SU-DHL-6 (cell line): ENCODE results near the gene SLC38A6.

Experiments used
- H2AFZ ChIP-seq: fragments of 200-600 bp; sonication (generic); 2 replicates; pipeline ENCODE4 v1.6.1; 2014; ENCODE audit warnings: low read depth, mild to moderate bottlenecking, moderate library complexity, mixed read lengths, antibody characterized with exemption, low read length; ENCODE audit not compliant: severe bottlenecking
- H3F3A ChIP-seq: fragments of 200-600 bp; shearing (Covaris generic); 2 replicates; pipeline ENCODE4 v1.6.0; 2016; ENCODE audit warnings: antibody characterized with exemption, mild to moderate bottlenecking; ENCODE audit not compliant: insufficient read depth
- H3K27ac ChIP-seq: fragments of 200-600 bp; sonication (generic); 2 replicates; pipeline ENCODE4 v1.5.1; 2016; ENCODE audit warnings: low read depth, mild to moderate bottlenecking, low read length, moderate library complexity, mixed read lengths
- H3K27me3 ChIP-seq: fragments of 200-600 bp; sonication (generic), shearing (Covaris generic); 2 replicates; pipeline ENCODE4 v1.6.0; 2014; ENCODE audit warnings: mild to moderate bottlenecking, low read length
- H3K36me3 ChIP-seq: fragments of 200-600 bp; sonication (generic); 2 replicates; pipeline ENCODE4 v1.6.1; 2014; ENCODE audit warnings: mild to moderate bottlenecking, low read length, mixed read lengths
- H3K4me2 ChIP-seq: fragments of 300-600, 200-600 bp; shearing (Covaris generic), sonication (generic); 2 replicates; pipeline ENCODE4 v1.6.0; 2014; ENCODE audit warnings: low read length, low read depth, mild to moderate bottlenecking; ENCODE audit not compliant: poor library complexity, severe bottlenecking
- H3K4me3 ChIP-seq: fragments of 200-600 bp; sonication (generic); 2 replicates; pipeline ENCODE4 v1.5.1; 2014; ENCODE audit warnings: antibody characterized with exemption, low read length, mild to moderate bottlenecking, mixed read lengths; ENCODE audit not compliant: insufficient read depth, poor library complexity, severe bottlenecking
- H3K79me2 ChIP-seq: fragments of 200-600 bp; sonication (generic); 2 replicates; pipeline ENCODE4 v1.6.1; 2014; ENCODE audit warnings: mild to moderate bottlenecking, low read length, moderate library complexity; ENCODE audit not compliant: insufficient read depth
- H3K9ac ChIP-seq: fragments of 200-600 bp; sonication (generic); 2 replicates; pipeline ENCODE4 v1.7.0; 2014; ENCODE audit warnings: mild to moderate bottlenecking, low read length
- H3K9me2 ChIP-seq: fragments of 200-600 bp; sonication (generic); replicated peaks from 2 replicates; pipeline ENCODE4 v1.6.1; 2014; ENCODE audit warnings: low read length; ENCODE audit not compliant: insufficient read depth
- H3K9me3 ChIP-seq: fragments of 200-600 bp; sonication (generic); 2 replicates; pipeline ENCODE4 v1.6.1; 2014; ENCODE audit warnings: low read length, mixed read lengths; ENCODE audit not compliant: insufficient read depth
- H4K20me1 ChIP-seq: fragments of 200-600 bp; sonication (generic); 2 replicates; pipeline ENCODE4 v1.6.1; 2014; ENCODE audit warnings: low read depth, mild to moderate bottlenecking, antibody characterized with exemption, low read length, moderate library complexity, mixed read lengths
- CTCF ChIP-seq: fragments of 200-600 bp; sonication (generic); IDR thresholded peaks from one replicate; pipeline ENCODE4 v1.5.1; 2017; ENCODE audit warnings: antibody characterized with exemption, mild to moderate bottlenecking, low read length, moderate library complexity; ENCODE audit not compliant: insufficient read depth, poor library complexity, severe bottlenecking
- EZH2phosphoT487 ChIP-seq: fragments of 200-600 bp; sonication (generic), shearing (Covaris generic); conservative IDR thresholded peaks from 2 replicates; pipeline ENCODE4 v1.6.1; 2018; ENCODE audit warnings: mild to moderate bottlenecking, antibody characterized with exemption, low read length, moderate library complexity, mixed read lengths

Gene SLC38A6

DNA sequence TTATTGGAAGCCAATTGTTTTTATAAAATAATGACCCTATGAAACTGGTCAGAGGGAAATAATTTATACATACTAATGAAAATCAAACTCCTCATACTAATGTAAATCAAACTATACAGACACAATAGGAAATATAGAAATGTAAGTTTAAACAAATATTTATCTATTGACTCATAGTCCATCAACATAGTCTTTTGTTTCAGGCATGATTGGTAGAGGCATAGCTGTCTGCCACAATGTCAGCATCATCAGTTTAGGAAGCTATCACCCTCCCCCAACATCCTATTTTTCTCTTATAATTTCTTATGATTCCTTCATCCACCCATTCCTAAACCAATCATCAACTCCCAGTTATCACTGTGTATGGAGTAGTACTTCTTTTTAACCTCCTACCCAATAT, 117.7 kb downstream of the SLC38A6 start:
- H4K20me1 ChIP-seq, result no peaks in the 10 kb centered on the region
- no peak overlapping the region for H3K9ac ChIP-seq
- no peak for TF ChIP-seq EZH2phosphoT487
- H3K4me2 ChIP-seq, result no peak overlapping the region
- no peaks in the 10 kb centered on the region for H3F3A ChIP-seq
- no peak overlapping the region for H2AFZ ChIP-seq
- no peaks in the 10 kb centered on the region for H3K9me2 ChIP-seq
- no peak overlapping the region for H3K27ac ChIP-seq
- no peak overlapping the region for H3K4me3 ChIP-seq
- H3K27me3 ChIP-seq, result no peaks in the 10 kb centered on the region
- no peaks in the 10 kb centered on the region for H3K9me3 ChIP-seq
- H3K36me3 ChIP-seq, result no peaks in the 10 kb centered on the region
- no peaks in the 10 kb centered on the region for H3K79me2 ChIP-seq

DNA sequence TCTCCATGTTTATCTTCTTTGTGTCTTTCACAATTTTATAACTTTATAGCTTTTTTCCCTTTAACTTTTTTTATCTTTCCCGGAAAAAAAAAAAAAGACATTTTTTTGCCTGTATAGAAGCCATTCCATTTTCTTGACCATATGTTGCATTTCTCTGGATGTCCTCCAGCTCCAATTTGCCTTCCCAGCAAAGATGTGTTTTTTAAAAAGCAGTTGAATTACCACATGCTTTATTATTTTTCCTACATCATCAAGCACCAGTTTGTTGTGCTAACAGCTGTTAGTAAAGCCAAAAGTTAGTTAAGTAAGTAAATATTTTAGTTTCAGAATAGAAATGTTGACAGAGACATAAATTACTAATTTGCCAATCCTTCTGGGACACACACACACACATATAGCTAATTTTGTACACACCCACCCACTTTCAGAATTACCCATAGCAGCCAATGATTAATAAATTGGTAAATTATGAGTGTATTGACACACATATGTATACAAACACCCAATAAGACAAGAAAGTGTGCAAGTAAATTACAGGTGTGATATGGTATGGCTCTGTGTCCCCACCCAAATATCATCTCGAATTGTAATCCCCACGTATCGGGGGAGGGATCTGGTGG, 118.3 kb downstream of the SLC38A6 start:
- Histone ChIP-seq H3K36me3 (no peaks in the 10 kb centered on the region), H3K4me2 (no peak overlapping the region), H3K9me3 (no peaks in the 10 kb centered on the region), H3K27ac (no peak overlapping the region), H3K9ac (no peak overlapping the region), H4K20me1 (no peaks in the 10 kb centered on the region), H3K79me2 (no peaks in the 10 kb centered on the region), H3K9me2 (no peaks in the 10 kb centered on the region), H3K27me3 (no peaks in the 10 kb centered on the region), H3K4me3 (no peak overlapping the region), H2AFZ (no peak overlapping the region), H3F3A (no peaks in the 10 kb centered on the region)
- TF ChIP-seq CTCF, result no peak

DNA sequence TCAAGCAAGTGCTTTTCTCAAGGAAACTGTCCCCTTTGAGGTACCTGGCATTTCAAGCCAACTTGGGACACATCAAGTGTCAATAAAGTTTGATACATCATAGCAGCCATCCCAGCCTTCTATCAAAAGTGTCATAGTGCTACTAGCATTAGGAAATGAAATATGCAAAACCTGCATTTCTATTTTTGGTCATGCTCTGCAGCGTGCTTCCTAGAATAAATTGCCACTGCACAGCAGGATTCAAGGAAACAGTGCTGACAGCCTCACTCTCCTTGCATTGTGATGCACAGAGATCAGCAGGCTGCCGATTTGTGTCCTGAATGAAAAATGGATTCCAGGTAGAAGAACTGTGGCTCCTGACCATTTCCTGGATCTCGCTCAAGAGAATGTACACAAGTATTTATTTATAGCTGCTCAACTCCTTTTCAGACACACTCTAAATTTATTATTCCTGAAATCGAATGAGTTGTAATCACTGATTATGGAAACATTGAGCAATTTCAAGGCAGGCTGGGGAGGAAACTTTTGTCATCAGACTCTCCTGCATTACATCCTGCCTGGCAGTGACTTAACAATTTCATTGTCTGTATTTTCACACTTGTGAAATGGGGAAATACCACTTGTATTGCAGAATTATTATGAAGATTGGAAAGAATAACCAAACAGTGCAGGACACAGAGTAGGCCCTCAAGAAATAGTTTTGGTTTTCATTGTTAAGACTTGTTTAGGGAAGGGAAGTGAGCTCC, 120.9 kb downstream of the SLC38A6 start:
- H3K9ac ChIP-seq, result no peak overlapping the region
- H3K9me2 ChIP-seq, result no peaks in the 10 kb centered on the region
- H3K4me2 ChIP-seq, result no peak overlapping the region
- TF ChIP-seq EZH2phosphoT487 (no peak), CTCF (no peak)
- H3K79me2 ChIP-seq, result no peaks in the 10 kb centered on the region
- no peak overlapping the region for H3K4me3 ChIP-seq
- H3K36me3 ChIP-seq, result no peaks in the 10 kb centered on the region
- H3K27me3 ChIP-seq, result no peaks in the 10 kb centered on the region
- H3F3A ChIP-seq, result no peaks in the 10 kb centered on the region
- no peaks in the 10 kb centered on the region for H4K20me1 ChIP-seq
- H3K27ac ChIP-seq, result no peak overlapping the region
- no peak overlapping the region for H2AFZ ChIP-seq
- no peaks in the 10 kb centered on the region for H3K9me3 ChIP-seq
